Activated CD8-positive, alpha-beta memory T cell treated with anti-CD3 and anti-CD28 coated beads for 24 hours (primary cell): ENCODE results near the gene ARHGEF3.
A peak's percentile ranks its signal among the peaks of the same experiment; 100 is the strongest.
"Not testable (repeated sequence)": the region's sequence is repeated elsewhere in the genome, so short reads cannot be mapped to it uniquely, and the experiment has no call there.

ENCODE experiments used
- DNase-seq: peaks from one replicate; pipeline ENCODE4 v3.0.0-alpha.2; 2020

Gene ARHGEF3

GRCh38 chr3:56711344-56711743 lies 90.4 kb downstream of the ARHGEF3 start:
- DNase-seq: no peak

DNA sequence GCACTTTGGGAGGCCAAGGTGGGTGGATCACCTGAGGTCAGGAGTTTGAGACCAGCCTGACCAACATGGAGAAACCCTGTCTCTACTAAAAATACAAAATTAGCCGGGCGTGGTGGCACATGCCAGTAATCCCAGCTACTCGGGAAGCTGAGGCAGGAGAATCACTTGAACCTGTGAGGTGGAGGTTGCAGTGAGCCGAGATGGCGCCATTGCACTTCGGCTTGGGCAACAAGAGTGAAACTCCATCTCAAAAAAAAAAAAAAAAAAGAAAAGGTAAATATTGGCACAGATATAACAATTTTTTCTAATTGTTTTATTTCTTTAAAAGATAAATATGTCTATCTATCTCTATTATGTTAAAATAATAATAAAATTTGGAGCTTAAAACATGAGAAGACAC lies 94.3 kb downstream of the ARHGEF3 start:
- not testable (repeated sequence) for DNase-seq

GRCh38 chr3:56706629-56707028 lies 95.1 kb downstream of the ARHGEF3 start:
- DNase-seq: no peak

DNA sequence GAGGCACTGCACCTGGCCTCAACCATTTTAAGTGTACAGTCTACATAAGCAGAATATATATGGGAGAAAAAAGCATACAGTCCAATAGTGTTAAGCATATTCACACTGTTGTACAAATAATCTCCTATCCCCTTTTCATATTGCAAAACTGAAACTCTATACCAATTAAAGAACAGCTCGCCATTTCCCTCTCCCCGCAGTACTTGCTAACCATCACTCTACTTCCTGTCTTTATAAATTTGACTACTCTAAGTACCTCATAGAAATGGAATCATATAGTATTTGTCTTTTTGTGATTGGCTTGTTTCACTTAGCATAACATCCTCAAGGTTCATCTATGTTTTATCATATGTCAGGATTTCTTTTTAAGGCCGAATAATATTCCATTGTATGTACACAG lies 97.0 kb downstream of the ARHGEF3 start:
- no peak for DNase-seq

DNA sequence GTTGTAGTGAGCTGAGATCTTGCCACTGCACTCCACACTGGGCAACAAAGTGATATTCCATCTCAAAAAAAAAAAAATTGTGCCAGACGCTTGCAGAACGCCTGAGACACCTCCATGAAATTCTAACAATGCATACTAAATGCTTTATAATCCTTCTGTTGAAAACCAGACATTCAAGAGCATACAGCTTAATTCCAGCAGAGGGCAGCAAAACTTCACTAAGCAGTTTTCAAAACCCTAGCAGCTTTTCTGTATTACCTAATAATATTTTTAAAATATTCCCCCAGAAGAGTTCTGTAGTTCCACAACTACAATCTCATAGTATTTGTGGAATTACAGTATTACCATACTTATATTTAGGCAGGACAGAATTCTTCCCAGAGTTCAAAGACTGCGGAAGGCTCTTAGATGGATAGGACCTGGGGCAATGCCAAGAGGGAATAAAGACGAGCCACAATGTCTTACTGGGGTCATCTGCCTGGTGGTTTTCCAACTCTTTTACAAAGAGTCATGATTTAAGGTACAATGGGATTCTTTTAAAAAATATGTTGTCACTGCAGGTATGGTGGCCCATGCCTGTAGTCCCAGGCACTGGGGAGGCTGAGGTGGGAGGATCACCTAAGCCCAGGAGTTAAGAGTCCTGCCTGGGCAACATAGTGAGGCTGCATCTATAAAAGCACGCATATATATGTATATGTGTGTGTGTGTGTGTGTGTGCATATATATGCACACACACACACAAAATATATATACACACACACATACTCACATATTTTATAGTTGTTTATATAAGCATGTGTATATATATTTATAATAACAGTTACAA lies 99.0 kb downstream of the ARHGEF3 start:
- peak; percentile 55 for DNase-seq

- no peak for DNase-seq
Measured at GRCh38 chr3:56700151-56700550, 101.6 kb downstream of the ARHGEF3 start.

- DNase-seq: no peak
Measured at GRCh38 chr3:56694867-56695683, 106.7 kb downstream of the ARHGEF3 start.

- no peak for DNase-seq
Measured at GRCh38 chr3:56693750-56694149, 108.0 kb downstream of the ARHGEF3 start.

DNA sequence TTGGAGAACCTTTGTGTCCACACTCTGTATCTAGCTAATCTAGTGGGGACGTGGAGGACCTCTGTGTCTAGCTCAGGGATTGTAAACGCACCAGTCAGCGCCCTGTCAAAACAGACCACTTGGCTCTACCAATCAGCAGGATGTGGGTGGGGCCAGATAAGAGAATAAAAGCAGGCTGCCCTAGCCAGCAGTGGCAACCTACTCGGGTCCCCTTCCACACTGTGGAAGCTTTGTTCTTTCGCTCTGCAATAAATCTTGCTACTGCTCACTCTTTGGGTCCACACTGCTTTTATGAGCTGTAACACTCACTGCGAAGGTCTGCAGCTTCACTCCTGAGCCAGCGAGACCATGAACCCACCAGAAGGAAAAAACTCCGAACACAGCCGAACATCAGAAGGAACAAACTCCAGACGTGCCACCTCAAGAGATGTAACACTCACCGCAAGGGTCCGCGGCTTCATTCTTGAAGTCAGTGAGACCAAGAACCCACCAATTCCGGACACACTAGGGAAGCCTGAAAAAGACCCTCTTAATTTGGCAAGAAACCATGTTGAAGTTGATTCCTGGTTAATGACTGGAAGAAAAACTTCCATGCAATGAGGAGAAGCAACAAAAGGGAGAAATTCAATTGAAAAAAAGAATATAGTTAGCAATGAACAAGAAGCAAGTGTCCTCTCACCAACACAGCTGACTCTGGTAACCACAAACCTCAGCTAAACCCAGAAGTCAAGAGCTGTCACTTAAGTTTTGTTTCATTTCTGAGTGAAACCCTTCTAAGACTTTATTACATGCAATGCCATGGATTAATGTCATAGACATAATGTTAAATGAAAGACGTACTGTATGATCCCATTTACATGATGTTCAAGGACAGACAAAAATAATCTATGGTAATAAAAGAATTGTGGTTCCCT lies 109.0 kb downstream of the ARHGEF3 start:
- DNase-seq: not testable (repeated sequence)

DNA sequence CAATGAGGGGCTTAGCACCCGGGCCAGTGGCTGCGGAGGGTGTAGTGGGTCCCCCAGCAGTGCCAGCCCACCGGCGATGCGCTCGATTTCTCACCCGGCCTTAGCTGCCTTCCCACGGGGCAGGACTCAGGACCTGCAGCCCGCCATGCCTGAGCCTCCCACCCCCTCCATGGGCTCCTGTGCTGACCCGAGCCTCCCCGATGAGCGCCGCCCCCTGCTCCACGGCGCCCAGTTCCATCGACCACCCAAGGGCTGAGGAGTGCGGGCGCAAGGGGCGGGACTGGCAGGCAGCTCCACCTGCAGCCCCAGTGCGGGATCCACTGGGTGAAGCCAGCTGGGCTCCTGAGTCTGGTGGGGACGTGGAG lies 109.8 kb downstream of the ARHGEF3 start:
- DNase-seq: not testable (repeated sequence)

DNA sequence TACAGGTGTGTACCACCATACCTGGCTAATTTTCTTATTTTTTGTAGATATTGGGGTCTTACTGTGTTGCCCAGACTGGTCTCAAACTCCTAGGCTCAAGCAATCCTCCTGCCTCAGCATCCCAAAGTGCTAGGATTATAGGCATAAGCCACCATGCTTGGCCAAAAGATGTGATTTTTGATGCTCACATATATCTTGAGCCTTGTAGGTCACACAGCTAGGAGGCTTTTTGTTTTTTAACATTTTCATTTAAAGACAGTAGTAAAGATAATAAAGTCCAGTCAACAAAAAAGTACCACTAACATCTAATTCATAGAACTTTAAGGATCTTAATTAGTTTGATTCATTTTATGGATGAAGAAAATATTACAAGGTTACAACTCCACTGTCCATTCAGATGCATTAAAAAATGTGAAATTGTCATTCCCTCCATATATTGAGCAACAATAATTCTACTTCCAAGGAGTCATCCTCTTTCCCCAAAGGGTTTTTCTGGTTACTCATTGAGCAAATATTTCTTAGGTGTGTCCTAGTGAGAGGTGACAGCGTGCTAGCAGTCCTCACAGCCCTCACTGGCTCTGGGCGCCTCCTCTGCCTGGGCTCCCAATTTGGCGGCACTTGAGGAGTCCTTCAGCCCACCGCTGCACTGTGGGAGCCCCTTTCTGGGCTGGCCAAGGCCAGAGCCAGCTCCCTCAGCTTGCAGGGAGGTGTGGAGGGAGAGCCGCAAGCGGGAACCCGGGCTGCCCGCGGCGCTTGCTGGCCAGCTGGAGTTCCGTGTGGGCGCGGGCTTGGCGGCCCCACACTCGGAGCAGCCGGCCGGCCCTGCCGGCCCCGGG lies 110.4 kb downstream of the ARHGEF3 start:
- DNase-seq: no peak

DNA sequence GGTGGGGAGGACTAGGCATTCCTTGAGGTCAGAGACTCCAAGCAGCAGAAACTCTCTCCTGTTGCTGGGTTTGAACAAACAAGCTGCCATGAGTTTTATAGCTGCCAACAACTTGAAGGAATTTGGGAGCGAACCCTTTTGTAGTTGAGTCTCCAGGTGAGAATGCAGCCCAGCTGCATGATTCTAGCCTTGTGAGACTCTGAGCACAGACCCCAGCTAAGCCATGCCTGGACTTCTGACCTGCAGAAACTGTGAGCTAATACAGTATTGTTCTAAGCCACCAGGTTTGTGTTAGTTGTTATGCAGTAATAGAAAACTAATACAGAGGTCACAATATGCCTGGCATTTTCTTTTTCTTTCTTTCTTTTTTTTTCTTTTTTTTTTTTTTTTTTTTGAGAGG lies 112.4 kb downstream of the ARHGEF3 start:
- no peak for DNase-seq

DNA sequence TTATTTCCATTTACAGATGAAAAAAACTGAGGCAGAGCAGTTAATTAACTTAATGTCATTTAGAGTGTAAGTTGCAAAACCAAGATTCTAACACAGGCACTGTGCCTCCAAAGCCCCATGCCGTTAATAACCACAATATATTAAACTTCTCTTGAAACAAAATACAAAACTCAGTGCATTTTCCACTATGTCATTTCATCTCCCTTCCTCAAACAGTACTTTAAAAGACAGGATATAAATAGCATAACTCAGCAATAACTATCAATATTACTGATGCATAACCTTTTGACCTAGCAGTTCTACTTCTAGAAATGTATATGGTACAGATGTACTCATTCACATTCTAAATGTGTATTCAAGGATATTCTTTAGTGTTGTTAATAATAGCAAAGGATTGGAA lies 113.6 kb downstream of the ARHGEF3 start:
- DNase-seq: no peak

DNA sequence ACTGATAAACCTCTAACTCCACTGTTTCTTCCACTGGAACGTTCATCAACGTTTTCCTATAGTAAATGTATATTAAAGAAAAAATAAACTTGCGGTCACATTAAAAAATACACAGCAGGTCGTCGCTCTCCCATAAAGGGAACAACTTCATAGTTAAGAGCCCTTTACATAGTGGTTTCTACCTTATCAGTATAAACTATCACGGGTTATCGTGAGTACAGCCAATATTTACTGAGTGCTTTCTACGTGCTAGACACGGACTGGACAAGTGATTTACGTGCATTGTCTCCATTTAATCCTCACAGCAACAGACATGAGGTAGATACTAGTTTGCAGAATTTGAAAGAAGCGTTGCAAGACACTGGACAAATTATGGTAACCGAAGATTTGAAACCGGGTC lies 117.7 kb downstream of the ARHGEF3 start:
- DNase-seq: no peak

DNA sequence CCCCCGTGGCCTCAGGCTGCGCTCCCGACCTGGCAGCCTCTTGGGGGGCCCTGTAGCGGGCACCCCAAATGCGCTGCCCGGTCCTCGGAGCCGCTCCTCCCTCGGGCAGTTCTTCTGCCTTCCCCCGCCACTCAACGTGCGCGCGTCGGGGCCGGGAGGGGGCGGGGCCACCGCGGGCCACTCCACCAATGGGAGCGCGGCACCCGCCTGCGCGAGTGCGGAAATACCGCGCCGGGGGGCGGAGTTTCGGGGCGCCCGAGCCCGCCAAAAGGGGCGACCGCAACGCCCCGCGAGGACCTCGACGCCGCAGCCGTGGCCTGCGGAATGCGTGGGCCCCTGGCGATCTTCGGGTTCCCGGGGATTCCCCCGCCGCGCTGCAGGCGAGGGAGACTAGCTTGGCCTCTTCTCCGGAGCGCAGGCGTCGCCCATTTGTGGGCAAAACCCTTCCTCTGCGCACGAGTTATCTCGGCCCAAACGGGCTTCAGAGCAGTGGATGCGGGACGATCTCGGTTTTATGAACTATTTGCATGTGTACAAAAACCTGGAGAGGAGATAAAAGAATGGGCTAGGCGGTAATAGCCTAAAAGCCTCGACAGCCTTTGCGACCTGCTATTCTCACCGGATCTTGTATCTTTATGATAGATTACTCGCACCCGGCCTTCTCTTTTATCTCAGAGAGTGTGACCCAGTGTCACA lies 118.5 kb downstream of the ARHGEF3 start, which contains the start of gene TASOR:
Gene TASOR (minus strand): TSS at position 144 of the 696 bp plus-strand sequence. CDS start 259 bp downstream, outside the sequence.
- peak; percentile 92 for DNase-seq

DNA sequence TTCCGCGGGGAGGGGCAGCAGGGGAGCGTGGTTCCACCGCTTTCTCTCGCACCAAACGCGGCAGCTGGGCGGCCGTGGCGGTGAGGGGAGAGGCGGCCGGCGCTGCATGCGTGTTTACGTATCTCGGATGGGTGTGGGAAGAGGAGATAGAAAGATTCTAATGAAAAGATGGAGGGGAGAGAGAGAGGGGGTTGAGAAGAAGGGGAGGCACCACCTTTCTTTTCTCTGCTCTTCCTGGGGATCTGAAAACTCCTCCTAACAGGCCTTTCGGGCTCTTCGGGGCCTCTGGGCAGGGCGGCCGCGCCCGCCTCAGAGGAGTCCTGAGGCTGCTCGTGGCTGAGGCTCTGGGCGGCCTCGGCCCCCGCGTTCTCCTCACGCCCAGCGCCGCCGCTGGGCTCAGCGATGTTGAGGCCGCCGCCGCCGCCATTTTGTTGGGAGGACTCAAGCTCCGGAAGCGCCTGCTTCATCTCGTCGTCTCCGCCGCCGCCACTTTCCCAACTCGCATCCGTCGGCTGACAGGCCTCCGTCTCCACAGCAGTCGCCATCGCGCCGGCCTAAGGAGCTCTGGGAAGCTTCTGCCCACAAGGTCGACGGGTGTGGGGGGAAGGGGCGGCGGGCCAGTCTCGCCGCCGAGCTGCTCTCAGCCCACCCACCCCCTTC lies 119.2 kb downstream of the ARHGEF3 start:
- peak; percentile 91 for DNase-seq

- DNase-seq: no peak
Measured at GRCh38 chr3:56681984-56682461, 119.7 kb downstream of the ARHGEF3 start.

DNA sequence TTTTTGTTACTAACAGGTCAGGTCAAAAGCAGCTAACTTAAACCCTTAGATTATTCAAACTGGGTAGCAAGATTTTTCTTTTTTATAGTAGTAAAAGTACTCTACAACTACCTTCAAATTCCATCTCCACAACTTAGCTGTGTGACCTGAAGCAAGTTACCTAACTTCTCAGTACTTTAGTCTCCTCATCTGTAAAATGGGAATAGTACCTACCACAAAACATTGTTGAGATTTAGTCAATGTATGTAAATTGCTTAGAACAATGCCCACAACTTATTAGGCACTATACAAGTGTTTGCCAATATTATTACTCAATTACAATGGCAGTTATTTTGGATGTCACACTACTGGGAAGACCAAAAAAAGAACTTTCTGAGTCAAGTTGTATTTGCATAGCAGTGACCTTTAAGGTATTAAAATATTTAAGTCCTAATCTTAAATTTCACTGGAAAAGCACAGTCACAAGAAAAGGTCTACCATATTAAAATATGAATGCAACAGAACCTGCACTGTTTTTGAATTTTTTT lies 121.6 kb downstream of the ARHGEF3 start:
- no peak for DNase-seq
